ENCODE measurements around the gene KIRREL3.

KIRREL3 gene

DNA sequence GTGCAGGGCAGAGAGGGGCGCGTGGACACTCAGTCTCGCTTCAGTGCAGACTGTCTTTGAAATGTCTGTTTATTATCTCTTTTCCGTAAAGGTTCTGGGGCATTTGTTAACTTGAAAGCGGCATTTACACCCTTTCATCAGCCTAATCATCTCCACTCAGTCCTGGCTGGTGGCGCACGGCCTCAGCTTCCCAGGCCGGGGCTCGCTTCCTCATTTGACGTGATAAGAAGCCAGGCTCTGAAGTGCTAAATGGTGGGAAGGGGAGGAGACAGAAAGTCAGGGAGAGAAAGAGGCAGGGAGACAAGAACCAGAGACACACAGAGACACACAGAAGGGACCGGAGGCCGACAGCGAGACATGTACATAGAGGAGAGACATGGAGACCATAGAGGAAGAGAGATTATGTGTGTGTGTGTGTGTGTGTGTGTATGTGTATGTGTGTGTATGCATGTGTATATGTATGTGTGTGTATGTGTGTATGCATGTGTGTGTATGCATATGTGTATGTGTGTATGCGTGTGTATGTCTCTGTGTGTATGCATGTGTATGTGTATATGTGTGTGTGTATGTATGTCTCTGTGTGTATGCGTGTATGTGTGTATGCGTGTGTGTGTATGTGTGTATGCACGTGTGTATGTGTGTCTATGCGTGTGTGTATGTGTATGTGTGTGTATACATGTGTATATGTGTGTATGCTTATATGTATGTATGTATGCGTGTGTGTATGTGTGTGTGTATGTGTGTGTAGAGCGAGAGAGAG, 543.6 kb downstream of the KIRREL3 start:
- DNase-seq, result no peak

DNA sequence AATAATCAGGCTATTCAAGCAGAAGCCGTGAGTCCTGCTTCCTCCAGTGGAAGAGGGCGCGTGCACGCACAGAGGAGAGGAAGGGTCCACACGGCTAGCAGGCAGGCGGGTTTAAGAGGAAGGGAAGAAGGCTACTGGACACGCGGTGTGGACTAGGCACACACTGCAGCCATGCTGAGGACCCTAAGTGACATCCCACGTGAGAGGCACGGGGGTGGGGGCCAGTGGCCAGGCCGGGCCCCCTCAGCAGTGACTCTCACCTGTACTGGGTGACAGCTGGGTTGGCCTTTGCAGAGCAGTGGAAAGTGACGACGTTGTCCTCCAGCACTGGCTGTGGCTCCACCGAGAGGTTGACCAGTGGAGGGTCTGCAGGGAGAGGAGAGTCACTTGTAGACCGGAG, 544.5 kb downstream of the KIRREL3 start:
- DNase-seq, result no peak

DNA sequence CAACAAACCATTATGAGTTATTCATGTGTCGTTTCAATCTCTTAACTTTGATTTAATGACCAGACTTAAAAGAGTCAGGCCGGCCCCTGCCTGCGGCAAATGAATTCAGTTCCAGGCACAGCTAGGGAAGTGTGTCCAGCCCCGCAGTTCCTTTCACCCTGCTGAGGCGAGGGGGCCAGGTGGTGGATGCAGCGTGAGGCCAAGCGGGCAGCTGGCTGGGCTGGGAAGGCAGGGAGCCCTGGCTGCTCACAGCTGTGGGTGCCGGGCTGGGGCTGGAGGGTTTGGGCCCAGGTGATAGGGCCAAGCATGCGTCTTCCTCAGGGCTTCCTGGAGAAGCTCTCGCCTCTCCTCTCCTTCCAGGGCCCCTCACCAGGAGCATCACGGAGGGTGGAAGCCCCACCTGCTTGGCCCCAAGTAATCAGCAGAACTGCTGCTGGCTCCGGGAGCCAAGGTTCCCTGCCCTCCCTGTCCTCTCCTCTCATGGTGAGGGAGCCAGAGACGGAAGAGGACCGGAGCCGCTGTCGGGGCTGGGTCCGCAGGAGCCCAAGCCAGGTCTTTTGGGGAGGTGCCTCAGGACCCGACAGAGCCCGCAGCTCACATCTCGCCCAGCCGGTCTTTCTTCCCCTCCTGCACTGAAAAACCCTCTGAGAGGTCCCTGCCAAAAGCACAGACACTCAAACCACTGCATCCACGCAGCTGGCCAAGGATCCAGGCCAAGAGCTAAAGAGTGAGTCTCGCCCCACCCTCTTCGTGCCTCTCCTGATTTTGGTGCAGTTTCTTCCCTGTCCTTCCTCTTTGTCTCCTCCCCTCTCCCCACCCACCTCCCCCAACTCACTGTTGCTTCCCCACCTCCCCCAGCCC, 548.1 kb downstream of the KIRREL3 start:
- no peak for DNase-seq

DNA sequence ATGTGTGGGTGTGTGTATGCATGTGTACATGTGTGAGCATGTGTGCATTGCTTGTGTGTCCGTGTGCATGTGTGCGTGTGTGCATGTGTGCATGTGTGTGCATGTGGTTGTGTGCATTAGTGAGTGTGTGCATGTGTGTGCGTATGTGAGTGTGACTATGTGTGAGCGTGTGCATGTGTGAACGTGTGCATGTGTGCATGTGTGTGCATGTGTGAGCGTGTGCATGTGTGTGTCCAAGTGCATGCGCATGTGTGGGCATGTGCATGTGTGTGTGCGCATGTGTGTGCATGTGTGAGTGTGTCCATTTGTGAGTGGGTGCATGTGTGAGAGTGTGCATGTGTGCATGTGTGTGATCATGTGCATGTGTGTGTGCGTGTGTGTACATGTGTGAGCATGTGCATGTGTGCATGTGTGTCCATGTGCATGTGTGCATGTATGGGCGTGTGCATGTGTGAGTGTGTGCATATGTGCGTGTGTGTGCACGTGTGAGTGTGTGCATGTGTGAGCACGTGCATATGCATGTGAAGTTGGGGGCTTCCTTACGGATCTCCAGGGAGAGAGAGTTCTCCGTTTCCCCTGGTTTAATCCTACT, 549.3 kb downstream of the KIRREL3 start:
- DNase-seq, result no peak

DNA sequence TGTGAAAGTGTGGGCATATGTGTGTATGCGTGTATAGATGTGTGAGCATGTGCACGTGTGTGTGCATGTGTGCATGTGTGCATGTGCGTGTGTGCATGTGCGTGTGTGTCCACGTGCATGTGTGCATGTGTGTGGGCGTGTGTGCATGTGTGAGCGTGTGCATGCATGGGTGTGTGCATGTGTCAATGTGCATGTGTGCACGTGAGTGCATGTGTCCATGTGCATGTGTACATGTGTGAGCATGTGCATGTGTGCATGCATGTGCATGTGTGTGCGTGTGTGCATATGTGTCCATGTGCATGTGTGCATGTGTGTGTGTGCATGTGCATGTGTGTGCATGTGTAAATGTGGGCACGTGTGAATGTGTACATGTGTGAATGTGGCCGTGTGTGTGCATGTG, 549.8 kb downstream of the KIRREL3 start:
- no peak for DNase-seq

DNA sequence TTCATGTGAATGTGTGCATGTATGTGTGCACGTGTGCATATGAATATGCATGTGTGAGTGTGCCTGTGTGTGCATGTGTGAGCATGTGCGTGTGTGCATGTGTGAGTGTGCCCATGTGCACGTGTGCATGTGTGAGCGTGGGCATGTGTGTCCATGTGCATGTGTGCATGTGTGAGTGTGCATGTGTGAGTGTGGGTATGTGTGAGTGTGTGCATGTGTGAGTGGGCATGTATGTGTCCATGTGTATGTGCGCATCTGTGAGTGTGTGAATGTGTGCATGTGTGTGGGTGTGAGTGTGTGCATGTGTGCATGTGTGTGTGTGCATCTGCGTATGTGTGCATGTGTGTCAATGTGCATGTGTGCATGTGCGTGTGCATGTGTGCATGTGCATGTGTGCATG, 550.4 kb downstream of the KIRREL3 start:
- DNase-seq, result no peak

- DNase-seq, result no peak
Measured at GRCh38 chr11:126446581-126446980, 554.0 kb downstream of the KIRREL3 start.

GRCh38 chr11:126444072-126444471, 556.5 kb downstream of the KIRREL3 start:
- no peak for DNase-seq

GRCh38 chr11:126443120-126443519, 557.5 kb downstream of the KIRREL3 start:
- DNase-seq, result peak in 18 of 51 donors; percentile 15 to 76 (median 34)

GRCh38 chr11:126440792-126441514, 559.6 kb downstream of the KIRREL3 start:
- peak in 49 of 51 donors; percentile 16 to 85 (median 60) for DNase-seq

DNA sequence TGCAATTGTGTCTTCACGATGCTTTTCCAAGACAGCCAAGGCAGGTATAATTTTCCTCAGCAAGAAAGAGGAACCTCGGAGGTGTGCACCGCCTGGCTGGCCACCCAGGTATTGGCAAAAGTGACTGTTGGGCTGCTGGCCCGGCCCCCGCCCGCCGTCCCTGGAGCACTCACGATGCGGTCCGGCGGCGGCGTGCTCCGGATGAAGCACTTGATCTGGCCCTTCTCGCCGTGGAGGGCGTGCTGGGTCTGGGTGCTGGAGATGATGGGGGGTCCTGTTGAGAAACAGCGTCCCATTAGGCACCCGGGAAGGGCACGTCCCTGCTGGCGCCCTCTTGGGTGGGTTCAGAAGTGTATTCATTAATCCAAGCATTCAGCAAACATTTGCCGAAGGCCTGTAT, 560.3 kb downstream of the KIRREL3 start:
- no peak for DNase-seq

GRCh38 chr11:126438691-126439090, 561.9 kb downstream of the KIRREL3 start:
- no peak for DNase-seq

DNA sequence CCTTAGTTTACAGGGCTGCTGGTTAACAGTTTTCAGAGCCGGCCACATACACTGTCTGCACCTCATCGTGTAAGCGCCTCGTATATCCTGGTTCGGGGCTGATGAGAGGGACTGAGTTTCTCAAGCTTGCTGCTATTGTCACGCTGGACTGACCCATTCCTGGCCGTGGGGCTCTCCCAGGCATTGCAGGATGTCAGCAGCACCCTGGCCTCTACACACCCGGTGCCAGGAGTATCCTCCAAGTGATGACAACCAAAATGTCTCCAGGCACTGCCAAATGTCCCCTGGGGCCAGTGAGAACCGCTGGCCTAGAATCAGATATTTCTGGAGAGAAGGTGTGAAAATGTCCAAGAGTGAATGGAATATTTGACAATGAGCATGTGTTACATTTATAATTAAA, 562.3 kb downstream of the KIRREL3 start:
- no peak for DNase-seq

- no peak for DNase-seq
Measured at GRCh38 chr11:126437731-126438130, 562.8 kb downstream of the KIRREL3 start.

DNA sequence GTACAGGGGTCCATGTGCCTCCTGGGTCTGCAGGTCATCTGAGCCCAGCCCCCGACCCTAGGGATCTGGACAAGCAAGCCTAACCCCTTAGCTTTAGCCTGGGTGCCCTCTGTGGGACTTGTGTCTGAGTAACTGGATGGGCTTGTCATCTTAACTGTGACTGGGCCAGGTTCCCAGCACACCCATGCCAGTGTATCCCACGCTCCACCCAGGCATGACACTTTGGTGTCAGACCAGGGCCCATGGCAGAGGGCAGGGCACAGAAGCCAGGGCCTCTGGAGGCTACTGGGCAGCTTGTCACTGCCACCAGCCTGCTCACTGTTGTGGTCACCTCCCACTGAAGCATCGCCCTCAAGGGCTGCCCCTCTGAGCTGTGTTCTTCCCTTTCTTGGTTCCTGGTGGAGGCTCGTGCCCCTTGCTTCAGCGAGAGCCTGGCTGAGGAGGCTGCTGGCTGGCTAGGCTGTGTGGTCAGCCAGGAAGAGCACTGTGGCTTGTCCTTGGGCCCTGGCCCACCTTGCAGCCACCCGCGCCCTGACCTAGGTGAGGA, 564.3 kb downstream of the KIRREL3 start:
- no peak for DNase-seq

- no peak for DNase-seq
Measured at GRCh38 chr11:126434950-126435335, 565.6 kb downstream of the KIRREL3 start.

GRCh38 chr11:126433989-126434949, 566.3 kb downstream of the KIRREL3 start:
- DNase-seq, result no peak

- no peak for DNase-seq
Measured at GRCh38 chr11:126433244-126433846, 567.2 kb downstream of the KIRREL3 start.

DNA sequence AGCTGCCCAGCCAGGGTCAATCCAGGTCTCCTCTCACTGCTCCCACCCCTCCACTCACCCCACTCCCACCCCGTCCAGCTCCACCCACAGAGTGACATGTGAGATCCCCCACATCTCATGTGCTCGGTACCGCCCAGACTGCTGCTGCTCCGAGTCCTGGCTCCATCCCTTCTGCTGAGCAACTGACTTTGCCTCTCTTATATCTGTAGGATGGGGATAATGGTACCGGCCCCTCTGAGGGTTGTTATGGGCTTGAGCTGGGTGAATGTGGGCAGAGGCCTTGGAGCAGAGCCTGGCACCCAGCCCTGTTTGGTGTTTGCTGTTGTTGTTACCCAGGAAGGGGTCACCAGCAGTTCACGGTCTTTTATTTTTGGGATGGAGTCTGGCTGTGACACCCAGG, 568.0 kb downstream of the KIRREL3 start:
- DNase-seq, result no peak

GRCh38 chr11:126432065-126432461, 568.5 kb downstream of the KIRREL3 start:
- no peak for DNase-seq
